GM18870 (cell line): Measurements from ENCODE around the gene TAF10.

Experiments
- ATAC-seq: cut with Tn5 transposase; IDR thresholded peaks from one replicate; pipeline ENCODE4 v1.9.1; 2021; ENCODE audit warnings: moderate library complexity; ENCODE audit not compliant: unreplicated experiment

Gene TAF10

DNA sequence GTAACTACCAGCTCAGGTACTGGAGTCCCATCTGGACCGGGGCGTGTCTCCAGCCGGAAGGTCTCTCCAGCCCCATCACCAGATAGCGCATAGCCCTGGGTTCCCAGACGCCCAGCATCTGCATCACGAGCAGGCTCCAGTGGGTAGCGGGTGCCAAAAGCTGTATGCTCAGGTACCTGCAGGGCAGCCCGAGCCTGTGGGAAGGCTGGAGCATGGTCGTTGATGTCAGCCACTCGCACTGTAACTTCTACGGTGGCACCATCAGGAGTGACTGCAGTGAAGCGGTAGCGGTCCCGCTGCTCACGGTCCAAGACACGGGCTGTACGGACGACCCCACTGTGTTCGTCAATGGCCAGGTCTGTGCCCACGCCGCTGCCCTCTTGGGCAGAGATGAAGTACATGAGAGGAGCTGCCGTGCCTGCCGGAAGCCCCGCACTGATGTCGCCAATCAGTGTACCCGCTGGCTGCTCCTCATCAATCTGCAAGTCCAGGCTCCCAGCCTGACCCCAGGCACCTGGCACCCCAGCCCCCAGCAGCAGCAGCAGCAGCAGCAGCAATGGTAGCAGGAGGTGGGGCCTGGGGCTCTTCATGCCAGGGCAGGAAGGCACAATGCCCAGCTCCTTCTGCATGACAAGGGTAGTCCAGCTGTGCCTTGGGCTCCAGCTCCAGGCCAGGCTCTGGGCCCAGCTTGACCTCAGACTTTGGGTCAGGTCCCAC is 29.1 kb upstream of the TAF10 start:
- ATAC-seq: no peak

DNA sequence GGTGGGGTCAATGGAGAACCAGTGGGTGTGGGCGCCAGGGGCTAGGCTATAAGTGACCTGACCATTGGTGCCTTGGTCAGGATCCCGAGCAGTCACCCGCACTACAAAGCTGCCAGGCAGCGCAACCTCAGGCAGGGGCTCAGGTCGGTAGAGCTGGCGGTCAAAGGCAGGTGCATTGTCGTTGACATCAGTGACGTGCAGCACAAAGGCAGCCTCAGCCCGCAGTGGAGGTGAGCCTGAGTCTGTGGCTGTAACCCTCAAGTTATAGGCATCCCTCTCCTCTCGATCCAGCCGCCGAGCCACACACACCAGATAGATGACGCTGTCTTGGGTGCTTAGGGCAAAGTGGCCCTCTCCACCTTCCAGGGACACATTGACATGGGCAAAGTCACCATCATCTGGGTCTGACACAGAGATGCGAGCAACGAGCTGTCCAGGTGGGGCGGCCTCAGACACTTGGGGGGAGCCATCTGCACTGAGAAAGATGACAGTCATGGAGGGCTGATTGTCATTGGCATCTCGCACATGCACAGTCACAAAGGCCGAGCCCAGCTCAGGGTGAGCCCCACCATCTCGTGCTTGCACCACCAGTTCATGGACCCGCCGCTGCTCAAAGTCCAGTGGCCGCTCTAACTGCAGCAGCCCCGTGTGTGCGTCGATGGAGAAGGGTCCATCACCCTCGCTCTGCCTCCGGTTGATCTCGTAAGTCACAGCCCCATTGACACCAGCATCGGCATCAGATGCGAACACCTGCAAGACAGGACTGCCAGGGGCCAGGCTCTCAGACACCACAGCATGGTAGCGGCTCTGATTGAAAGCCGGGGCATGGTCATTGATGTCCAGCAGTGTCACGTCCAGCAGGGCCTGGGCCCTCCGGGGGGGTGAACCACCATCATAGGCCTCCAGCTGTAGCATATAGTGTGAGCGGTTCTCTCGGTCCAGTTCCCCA is 28.3 kb upstream of the TAF10 start:
- no peak for ATAC-seq

DNA sequence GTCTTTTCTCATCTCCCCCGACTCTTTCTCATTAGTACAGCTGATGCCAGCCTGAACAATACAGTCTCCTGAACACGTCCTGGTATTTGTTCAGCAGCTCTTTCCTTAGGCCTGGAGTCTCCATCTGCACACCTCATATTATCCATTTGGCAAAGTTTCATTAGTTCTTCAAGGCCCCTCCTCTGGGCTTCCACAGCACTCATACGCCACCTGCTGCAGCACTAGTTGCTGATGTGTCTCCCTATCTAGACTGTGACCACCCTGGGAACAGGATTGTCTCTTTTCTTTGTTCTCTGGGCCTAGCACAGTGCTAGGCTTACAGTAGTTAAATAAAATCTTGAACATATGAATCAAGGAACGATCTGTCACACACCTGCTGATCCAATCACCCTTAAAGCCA is 26.4 kb upstream of the TAF10 start:
- ATAC-seq: no peak

DNA sequence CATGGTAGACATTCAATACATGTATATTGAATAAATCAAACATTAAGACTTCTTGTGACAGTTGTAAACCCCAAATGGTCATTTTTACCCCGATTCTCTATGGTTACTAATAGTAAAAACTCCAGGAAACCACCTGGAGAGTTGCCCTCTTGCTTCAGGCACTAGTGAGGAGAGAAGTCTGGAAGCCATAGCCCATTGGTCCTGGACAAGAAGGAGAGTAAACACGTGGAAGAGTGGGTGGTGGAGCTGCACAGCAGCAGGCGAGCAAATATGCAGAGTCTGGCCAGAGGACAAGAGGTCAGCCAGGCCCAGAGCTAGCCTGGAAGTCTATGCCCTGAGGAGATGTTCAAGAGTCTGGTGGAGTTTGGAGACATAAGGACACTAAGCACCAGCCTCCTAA is 25.9 kb upstream of the TAF10 start:
- ATAC-seq: no peak

DNA sequence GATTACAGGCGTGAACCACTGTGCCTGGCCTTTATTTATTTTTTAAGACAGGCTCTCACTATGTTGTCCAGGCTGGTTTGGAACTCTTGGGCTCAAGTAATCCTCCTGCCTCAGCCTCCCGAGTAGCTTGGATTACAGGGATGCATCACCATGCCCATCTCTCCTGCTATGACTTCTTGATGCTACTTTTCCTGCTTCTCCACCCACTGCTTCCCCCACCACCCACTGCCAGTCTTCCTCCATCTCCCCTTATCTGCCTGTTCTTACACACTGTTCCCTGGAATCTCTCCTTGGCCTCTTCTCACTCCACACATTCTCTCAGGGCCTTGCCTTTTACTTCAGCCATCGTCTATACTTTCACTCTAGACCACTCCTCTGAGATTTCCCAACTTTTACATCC is 24.5 kb upstream of the TAF10 start:
- ATAC-seq: no peak

DNA sequence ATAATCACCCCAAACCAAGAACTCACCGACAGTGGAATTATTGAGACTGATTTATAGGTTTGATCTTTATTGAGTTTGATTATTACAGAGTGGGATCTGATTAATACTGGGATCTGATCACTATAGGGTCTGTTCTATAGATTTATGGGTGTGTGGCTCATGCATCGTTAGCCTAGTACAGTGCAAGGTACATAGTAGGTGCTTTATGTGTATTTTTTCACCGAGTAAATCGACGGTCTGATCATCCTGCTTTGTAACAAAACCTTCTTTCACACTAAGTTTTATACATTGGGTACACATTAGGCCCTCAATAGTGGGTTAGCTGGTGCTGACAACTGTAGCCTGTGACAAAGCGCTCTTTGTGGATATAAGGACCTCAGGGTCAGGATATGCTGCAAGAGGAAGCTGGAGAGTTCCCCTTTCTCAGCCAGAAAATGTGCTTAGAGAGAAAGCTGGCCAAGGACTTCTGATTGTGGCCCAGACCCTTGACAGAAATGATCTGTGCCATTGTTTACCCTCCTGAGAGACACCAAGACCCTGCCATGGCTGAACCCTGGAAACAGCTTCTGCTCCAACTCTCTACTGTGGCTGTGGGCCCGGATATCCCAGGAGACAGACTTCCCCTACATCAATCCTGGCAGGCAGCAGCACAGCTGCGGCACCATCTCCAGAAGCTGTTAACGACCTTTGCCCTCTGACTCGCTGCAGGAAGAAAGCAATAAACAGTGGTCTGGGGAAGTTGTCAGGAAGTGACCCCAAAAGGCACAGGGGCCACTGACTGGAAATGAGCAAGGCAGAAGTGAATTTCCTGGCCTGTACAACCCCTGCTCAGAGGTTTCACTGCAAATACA is 23.3 kb upstream of the TAF10 start:
- ATAC-seq: no peak

DNA sequence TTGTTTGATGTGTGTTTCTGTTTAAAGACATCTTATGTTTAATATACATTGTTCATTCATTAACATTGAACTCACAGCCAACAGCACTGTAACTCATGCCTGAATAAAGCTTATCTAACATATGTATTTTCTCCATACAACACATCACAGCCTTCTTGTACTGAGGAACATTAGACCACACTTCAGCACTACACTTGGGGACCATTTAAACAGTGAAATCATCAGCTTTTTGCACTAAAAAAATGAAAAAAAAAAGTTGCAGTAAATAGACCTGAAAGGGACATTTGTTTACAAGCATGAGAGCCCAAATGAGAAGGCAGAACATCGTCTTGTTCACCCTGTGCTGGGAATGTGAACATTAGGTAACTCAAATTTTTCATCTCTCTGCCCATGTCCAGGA is 22.5 kb upstream of the TAF10 start:
- ATAC-seq: no peak

DNA sequence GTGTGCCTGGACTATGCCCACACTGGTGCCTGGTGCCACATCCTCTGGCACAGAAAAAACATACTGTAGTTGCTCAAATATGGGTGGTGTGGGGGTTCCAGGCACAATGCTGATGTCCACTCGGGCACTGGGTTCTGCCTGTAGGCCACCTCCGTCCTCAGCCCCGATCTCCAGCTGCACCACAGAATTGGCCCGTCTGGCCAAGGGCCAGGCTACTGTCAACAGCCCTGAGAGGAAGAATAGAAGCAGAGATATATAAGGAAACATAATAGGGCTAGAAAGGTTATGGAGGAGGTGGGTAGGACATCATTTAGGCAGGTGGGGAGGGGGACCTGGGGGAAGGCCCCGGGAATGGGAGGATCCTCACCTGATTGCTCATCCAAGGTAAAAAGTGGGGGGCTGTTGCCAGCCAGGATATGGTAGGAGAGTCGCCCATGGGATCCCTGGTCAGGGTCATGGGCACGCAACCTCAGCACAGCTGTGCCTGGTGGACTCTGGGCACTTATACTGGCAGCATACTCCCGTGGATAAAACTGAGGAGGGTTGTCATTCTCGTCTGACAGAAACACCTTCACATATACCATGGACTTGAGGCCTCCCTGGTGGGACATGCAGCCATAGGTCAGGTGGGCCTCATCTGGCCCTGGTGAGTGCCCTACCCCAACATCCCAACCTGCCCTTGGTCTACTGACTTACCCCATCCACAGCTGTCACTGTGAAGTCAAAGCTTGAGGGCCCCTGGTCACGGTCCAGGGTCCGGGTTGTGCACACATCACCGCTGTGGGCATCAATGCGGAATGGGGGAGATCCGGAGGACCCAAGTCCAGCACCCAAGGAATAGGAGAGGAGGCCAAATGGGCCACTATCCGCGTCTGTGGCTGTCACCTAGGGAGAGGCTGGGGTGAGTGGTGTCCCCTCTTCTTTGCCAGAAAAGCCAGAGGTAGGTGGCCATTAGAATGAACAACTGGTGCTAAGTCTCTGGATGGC is 21.7 kb upstream of the TAF10 start:
- ATAC-seq: no peak

DNA sequence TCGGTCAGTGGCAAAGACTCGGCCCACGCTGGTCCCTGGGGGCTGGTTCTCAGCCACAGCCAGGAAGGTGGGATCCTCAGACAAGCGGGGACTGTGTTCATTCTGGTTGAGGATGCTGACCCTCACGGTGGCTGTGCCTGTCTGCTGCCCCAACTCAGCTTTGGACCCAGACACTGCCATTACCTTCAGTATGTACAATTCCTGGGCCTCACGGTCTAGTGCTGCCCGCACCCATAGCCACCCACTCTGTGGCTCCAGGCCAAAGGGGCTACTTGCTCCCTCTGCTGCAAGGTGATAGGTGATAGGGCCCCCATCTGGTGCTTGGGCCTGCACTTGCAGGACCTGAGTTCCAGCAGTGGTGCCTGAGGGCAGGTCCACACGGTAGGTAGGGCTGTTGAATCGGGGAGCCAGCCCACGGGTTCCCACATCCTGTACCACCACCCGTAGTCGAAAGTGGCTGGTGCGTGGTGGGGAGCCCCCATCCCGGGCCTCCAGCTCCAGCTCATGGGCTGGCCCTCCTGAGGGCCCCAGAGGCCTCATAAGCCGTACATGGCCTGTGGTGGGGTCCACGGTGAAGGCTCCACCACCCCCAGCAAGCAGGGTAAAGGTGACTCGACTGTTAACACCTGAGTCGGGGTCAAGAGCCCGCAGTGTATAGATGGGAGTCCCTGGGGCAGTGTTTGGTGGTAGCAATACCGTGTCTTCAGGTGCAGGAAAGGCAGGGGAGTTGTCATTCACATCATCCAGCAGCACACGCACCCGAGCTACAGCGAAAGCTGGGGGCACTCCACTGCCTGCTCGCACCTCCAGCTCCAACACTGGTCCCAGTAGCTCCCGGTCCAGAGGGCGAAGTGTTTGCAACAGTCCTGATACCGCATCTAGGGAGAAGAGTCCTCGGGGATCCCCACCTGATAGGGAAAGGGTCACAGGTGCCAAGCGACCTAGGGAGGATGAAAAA is 20.4 kb upstream of the TAF10 start:
- ATAC-seq: no peak

DNA sequence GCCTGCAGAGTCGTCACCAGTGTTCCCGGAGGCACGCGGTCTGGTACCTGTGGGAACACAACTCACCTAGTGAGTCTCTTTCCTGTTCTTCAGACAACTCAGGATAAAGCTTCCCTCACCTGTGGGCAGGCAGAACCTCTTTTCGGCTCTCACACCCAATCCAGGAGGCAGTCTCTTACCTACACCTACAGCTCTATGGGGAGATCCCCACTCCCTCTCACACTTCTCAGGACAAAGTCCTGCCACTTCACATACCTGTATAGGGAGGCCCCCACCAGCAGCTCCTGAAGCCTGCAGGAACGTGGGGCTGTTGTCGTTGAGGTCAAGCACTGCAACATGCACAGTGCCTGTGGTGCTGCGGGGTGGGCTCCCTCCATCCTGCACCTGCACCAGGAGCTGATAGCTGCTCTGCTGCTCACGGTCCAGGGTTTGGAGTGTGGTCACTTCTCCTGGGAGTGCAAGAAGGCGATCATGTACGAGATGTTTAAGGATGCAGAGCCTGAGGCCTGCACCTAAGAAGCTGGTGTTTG is 19.4 kb upstream of the TAF10 start:
- no peak for ATAC-seq

DNA sequence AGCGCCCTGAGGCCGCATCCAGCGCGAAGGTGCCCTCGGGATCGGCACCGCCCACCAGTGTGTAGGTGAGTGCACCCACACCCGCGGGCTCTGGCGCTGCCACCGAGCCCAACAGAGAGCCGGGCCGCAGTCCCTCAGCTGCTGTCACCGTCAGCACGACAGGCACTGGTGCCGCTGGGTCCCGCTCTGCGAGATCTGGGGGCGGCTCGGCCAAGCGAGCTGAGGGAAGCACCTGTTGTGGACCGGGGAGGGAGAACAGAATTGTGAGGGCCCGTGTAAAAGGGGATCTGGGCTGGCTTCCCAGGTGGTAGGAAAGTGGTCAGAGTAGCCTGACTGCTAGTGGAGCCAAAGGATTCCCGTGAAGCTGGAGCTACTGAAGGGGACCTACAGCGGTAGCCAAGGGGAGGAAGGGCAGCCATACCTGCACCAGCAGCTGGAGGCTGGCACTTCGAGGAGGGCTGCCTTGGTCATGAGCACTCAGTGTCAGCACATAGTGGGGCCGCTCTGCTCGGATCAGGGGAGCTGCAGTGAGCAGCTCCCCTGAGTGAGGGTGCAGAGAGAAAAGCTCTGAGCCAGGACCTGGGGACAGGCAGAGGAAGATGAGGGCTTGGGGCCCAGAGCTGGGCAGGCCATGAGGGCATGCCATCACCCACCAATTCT is 18.7 kb upstream of the TAF10 start:
- no peak for ATAC-seq

DNA sequence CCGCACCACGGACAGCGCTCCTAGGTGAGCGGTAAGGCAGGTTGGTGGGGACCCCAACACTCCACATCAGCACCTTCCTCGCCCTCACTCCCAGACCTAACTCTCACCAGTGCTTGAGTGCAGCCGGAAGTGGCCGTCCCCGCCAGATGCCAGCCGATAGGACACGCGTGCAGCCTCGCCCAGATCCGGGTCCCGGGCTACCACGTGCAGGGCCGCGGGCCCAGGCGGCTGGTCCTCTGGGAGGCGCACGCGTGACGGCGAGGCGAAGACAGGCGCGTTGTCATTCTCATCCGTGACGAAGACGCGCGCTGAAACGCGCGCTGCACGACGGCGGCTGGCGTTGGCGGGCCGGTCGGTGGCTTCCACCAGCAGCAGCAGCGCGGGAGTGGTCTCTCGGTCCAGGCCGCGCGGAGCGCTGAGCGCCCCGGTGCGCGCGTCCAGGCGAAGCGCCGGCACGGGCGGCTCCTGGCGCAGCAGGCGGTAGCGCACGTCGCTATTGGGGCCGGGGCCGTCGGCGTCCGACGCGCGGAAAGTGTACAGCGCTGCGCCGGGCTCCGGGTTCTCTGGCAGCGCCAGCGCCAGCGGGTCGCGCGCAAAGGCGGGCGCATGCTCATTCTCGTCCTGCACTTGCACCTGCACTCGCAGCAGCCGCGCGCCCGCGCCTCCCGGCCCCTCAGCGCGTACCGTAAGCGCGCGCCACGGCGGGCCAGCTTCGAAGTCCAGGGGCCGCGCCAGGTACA is 18.0 kb upstream of the TAF10 start:
- ATAC-seq: no peak

DNA sequence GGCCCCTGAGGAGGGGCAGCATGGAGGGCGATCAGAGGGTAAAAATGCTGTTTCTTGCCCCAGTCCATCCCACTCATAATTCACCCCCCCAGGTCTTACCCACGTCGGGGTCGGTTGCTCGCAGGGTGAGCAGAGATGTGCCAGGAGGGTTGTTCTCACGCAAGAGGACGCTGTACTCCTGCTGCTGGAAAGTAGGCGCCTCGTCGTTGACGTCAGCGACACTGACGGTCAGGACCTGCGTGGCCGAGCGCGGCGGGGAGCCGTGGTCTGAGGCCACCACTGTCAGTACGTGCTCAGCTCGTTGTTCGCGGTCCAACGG is 17.5 kb upstream of the TAF10 start:
- no peak for ATAC-seq

DNA sequence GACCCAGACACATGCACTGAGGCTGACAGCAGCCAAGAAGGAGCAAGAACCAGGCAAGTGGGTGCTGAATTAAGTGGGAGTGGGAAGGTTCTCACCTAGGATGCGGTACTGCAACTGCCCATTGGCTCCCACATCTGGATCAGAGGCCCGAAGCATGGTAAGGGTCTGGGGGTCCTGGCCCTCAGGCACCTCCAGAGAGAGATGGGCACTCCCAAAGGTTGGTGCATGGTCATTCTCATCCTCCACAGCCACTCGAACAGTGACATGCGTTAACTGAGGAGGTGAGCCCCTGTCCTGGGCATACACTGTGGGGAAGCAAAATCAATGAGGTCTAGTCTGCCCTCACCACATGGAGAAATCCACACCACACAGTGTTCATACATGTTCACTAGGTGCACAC is 16.5 kb upstream of the TAF10 start:
- no peak for ATAC-seq

DNA sequence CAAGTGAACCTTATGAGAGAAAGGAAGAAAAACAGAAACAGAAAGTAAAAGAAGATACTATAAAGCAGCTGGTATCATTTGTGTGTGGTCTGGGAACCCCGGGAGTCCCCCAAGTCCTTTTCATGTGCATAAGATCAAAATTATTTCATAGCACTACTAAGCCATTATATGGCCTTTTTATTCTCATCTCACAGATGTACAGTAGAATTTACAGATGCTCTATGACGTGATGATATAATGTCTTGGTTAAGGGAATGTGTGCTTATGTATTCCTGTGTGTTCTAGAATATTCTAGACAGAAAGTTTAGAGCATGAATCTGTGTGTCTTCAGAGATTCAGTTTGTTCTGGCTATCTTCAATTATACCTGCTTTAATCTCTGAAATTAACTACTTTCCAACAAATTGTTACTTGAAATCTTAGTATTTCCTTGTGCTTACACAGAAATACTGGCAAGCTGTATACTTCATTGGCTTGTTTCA is 15.8 kb upstream of the TAF10 start:
- ATAC-seq: peak; percentile 86

DNA sequence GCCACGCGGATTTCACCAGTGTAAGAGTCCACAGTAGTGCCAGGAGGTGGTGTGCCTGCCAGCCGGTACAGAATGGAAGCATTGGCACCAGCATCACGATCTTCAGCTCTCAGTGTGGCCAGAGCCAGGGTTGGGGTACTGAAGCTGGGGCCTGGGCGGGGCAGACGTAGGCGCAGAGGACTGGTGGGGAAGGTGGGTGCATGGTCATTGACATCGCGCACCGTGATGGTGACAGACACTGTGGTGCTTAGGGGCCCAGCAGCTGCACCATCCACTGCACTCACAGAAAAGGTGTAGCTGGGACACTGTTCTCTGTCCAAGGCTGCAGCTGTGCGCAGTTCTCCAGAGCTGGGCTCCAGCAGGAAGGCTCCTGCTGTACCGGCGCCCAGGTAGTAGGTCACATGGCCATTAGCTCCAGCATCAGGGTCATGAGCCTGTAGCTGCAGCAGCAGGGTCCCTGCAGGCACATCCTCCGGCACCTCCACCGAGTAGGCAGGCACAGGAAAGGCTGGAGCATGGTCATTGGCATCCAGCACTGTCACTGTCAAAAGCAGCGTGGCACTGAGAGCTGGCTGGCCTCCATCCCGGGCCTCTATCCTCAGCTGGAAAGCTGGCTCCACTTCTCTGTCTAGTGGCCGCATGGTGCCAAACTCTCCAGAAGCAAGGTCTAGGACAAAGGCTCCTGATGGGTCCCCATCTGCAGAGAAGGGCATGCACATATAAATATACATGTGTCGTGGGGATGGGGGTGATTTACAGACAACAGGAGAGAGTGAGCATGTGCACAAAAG is 15.2 kb upstream of the TAF10 start:
- ATAC-seq: no peak
